H1 (cell line): ENCODE data around the gene HTRA2. TPM values are rescaled to one million over a fixed set of nuclear protein-coding genes. Genes with fewer than 3 reads are reported as not detected.

Source experiments
- CTCF ChIA-PET: fragments of 300-600 bp; sonication (Branson Sonifier 250); formaldehyde crosslinking; loops from one replicate; lab custom pipeline; 2021; ENCODE audit not compliant: partially characterized antibody; lab: Charles Lee
- POLR2A ChIA-PET: fragments of 300-600 bp; sonication (Branson Sonifier 250); formaldehyde crosslinking; loops from one replicate; lab custom pipeline; 2021; ENCODE audit warnings: inconsistent platforms; ENCODE audit not compliant: partially characterized antibody; lab: Charles Lee
- DNase-seq, 2 experiments: peaks; one replicate each; pipeline versions ENCODE4 v3.0.0 to v3.0.0-alpha.2; 2010 to 2022; ENCODE audit warnings: low spot score in 2 of 2, low read depth in 1 of 2, mixed read lengths in 1 of 2
- FAIRE-seq: peaks from 2 replicates; lab custom pipeline; 2011; peaks lifted over from hg19 to GRCh38; lab: Jason Lieb, UNC
- H2AFZ ChIP-seq: 2 replicates; pipeline ENCODE4 v1.8.1; 2012; ENCODE audit warnings: low read length, inconsistent platforms
- H2AK5ac ChIP-seq: 2 replicates; pipeline ENCODE4 v1.6.1; 2013; ENCODE audit warnings: low read depth, low read length
- H2BK120ac ChIP-seq: replicated peaks from 2 replicates; pipeline ENCODE3; 2013; ENCODE audit warnings: low read depth, low read length, inconsistent platforms
- H2BK12ac ChIP-seq: 2 replicates; pipeline ENCODE4 v1.6.1; 2013; ENCODE audit warnings: low read depth, low read length
- H2BK15ac ChIP-seq: 2 replicates; pipeline ENCODE4 v1.6.1; 2013; ENCODE audit warnings: low read length
- H2BK20ac ChIP-seq: 2 replicates; pipeline ENCODE4 v1.6.1; 2013; ENCODE audit warnings: low read length
- H2BK5ac ChIP-seq: 2 replicates; pipeline ENCODE4 v1.6.1; 2013; ENCODE audit warnings: low read depth, low read length
- H3K14ac ChIP-seq: 2 replicates; pipeline ENCODE4 v1.6.1; 2013; ENCODE audit warnings: inconsistent platforms; ENCODE audit not compliant: insufficient read length
- H3K18ac ChIP-seq: 2 replicates; pipeline ENCODE4 v1.6.1; 2013; ENCODE audit warnings: low read length; ENCODE audit errors: extremely low read depth
- H3K23ac ChIP-seq: 2 replicates; pipeline ENCODE4 v1.6.1; 2013; ENCODE audit warnings: inconsistent platforms; ENCODE audit not compliant: insufficient read length
- H3K23me2 ChIP-seq: 2 replicates; pipeline ENCODE4 v1.6.1; 2013; ENCODE audit warnings: low read depth, low read length
- H3K27ac ChIP-seq: 2 replicates; pipeline ENCODE4 v1.6.1; 2011; ENCODE audit warnings: low read depth, low read length, inconsistent platforms
- H3K27me3 ChIP-seq, 4 experiments: replicated peaks in 1 of 4; 1 replicate in 1 of 4; 2 replicates in 3 of 4; pipeline versions ENCODE4 v1.6.1 to v1.8.1; 2011 to 2013; ENCODE audit warnings: low read length in 3 of 4, mild to moderate bottlenecking in 3 of 4, inconsistent platforms in 2 of 4, mixed read lengths in 2 of 4, moderate library complexity in 1 of 4; ENCODE audit not compliant: control insufficient read depth in 3 of 4, insufficient read depth in 3 of 4; ENCODE audit errors: extremely low read depth in 1 of 4
- H3K36me3 ChIP-seq, 4 experiments: 2 replicates each; pipeline versions ENCODE4 v1.6.1 to v1.8.1; 2011 to 2013; ENCODE audit warnings: mild to moderate bottlenecking in 4 of 4, low read length in 3 of 4, moderate library complexity in 2 of 4, control low read depth in 1 of 4, inconsistent platforms in 1 of 4; ENCODE audit not compliant: insufficient read depth in 4 of 4, control insufficient read depth in 2 of 4
- H3K4ac ChIP-seq: replicated peaks from 2 replicates; pipeline ENCODE3; 2013; ENCODE audit warnings: low read length, low read depth, mixed read lengths, inconsistent platforms; ENCODE audit not compliant: insufficient read length
- H3K4me1 ChIP-seq, 4 experiments: replicated peaks in 1 of 4; 1 replicate in 1 of 4; 2 replicates in 3 of 4; pipeline versions ENCODE4 v1.6.1 to v1.8.1; 2011 to 2013; ENCODE audit warnings: low read length in 3 of 4, inconsistent platforms in 2 of 4, mixed read lengths in 1 of 4; ENCODE audit not compliant: insufficient read depth in 4 of 4, control insufficient read depth in 3 of 4
- H3K4me2 ChIP-seq, 2 experiments: 2 replicates each; pipeline versions ENCODE4 v1.6.1 to v1.8.1; 2011 to 2013; ENCODE audit warnings: low read depth in 2 of 2, low read length in 2 of 2, control low read depth in 1 of 2, inconsistent platforms in 1 of 2, mild to moderate bottlenecking in 1 of 2; ENCODE audit not compliant: insufficient read depth in 1 of 2
- H3K4me3 ChIP-seq, 4 experiments: fragments of 200-600, 300-600 bp in 1 of 4; sonication (generic), shearing (Covaris generic), sonication (Bioruptor Twin) in 1 of 4; 2 replicates each; pipeline versions ENCODE4 v1.5.1 to v1.8.1; 2011 to 2016; ENCODE audit warnings: low read length in 4 of 4, low read depth in 3 of 4, control low read depth in 2 of 4, inconsistent platforms in 2 of 4, mild to moderate bottlenecking in 2 of 4, mixed read lengths in 1 of 4, moderate library complexity in 1 of 4; ENCODE audit not compliant: insufficient read depth in 2 of 4; ENCODE audit errors: extremely low read depth in 1 of 4
- H3K56ac ChIP-seq: replicated peaks from 2 replicates; pipeline ENCODE3; 2013; ENCODE audit warnings: low read depth, mild to moderate bottlenecking, mixed read lengths, low read length, inconsistent platforms; ENCODE audit not compliant: insufficient read length
- H3K79me1 ChIP-seq: 2 replicates; pipeline ENCODE4 v1.6.1; 2013; ENCODE audit warnings: low read depth, low read length, control low read depth
- H3K79me2 ChIP-seq, 2 experiments: 2 replicates each; pipeline versions ENCODE4 v1.6.1 to v1.8.1; 2012 to 2013; ENCODE audit warnings: low read length in 2 of 2, mild to moderate bottlenecking in 2 of 2, inconsistent platforms in 1 of 2; ENCODE audit not compliant: insufficient read depth in 2 of 2, control insufficient read depth in 1 of 2
- H3K9ac ChIP-seq, 4 experiments: replicated peaks in 1 of 4; 1 replicate in 1 of 4; 2 replicates in 3 of 4; pipeline versions ENCODE4 v1.6.1 to v1.8.1; 2011 to 2013; ENCODE audit warnings: low read depth in 3 of 4, low read length in 3 of 4, control low read depth in 2 of 4, mild to moderate bottlenecking in 2 of 4, moderate library complexity in 2 of 4, inconsistent platforms in 1 of 4; ENCODE audit errors: extremely low read depth in 1 of 4
- H3K9me3 ChIP-seq, 2 experiments: 2 replicates each; pipeline versions ENCODE4 v1.6.1 to v1.8.1; 2012 to 2013; ENCODE audit warnings: mild to moderate bottlenecking in 2 of 2, moderate library complexity in 2 of 2, control low read depth in 1 of 2, inconsistent platforms in 1 of 2, low read depth in 1 of 2, low read length in 1 of 2, mixed read lengths in 1 of 2; ENCODE audit not compliant: insufficient read depth in 2 of 2
- H4K20me1 ChIP-seq, 2 experiments: replicated peaks in 1 of 2; 2 replicates each; pipeline versions ENCODE3 to v1.8.1; 2011 to 2013; ENCODE audit warnings: inconsistent platforms in 2 of 2, low read length in 2 of 2, mild to moderate bottlenecking in 1 of 2; ENCODE audit not compliant: insufficient read depth in 2 of 2, control insufficient read depth in 1 of 2
- H4K5ac ChIP-seq: 2 replicates; pipeline ENCODE4 v1.6.1; 2013; ENCODE audit warnings: low read length, low read depth, mixed read lengths, inconsistent platforms; ENCODE audit not compliant: insufficient read length
- H4K8ac ChIP-seq: 2 replicates; pipeline ENCODE4 v1.8.0; 2013; ENCODE audit warnings: mild to moderate bottlenecking, moderate library complexity, low read length, inconsistent platforms; ENCODE audit not compliant: insufficient read depth; ENCODE audit errors: extremely low read depth
- H4K91ac ChIP-seq: replicated peaks from 2 replicates; pipeline ENCODE3; 2013; ENCODE audit warnings: low read length, mixed read lengths, inconsistent platforms; ENCODE audit not compliant: insufficient read length
- ATF2 ChIP-seq: IDR thresholded peaks from 2 replicates; pipeline ENCODE4 v1.6.1; 2012; ENCODE audit warnings: low read length, inconsistent platforms
- BACH1 ChIP-seq: IDR thresholded peaks from 2 replicates; pipeline ENCODE4 v1.6.1; 2012; ENCODE audit warnings: low read length, improper control_type of control experiment
- BRCA1 ChIP-seq: IDR thresholded peaks from 2 replicates; pipeline ENCODE4 v1.6.1; 2012; ENCODE audit warnings: low read depth, low read length, improper control_type of control experiment
- KDM1A ChIP-seq: fragments of 200-600, 300-600 bp; sonication (generic); IDR thresholded peaks from 2 replicates; pipeline ENCODE4 v1.7.1; 2016; ENCODE audit warnings: mild to moderate bottlenecking, low read length, borderline replicate concordance
- NANOG ChIP-seq: IDR thresholded peaks from 2 replicates; pipeline ENCODE4 v1.6.1; 2011; ENCODE audit warnings: low read length, low read depth, mild to moderate bottlenecking, inconsistent platforms; ENCODE audit not compliant: insufficient read depth, poor library complexity, severe bottlenecking
- POU5F1 ChIP-seq: IDR thresholded peaks from 2 replicates; pipeline ENCODE4 v1.6.1; 2011; ENCODE audit warnings: low read depth, mild to moderate bottlenecking, low read length, moderate library complexity
- RAD21 ChIP-seq, 2 experiments: IDR thresholded peaks in 1 of 2; conservative IDR thresholded peaks in 1 of 2; 2 replicates each; pipeline ENCODE4 v1.6.1; 2011; ENCODE audit warnings: low read depth in 2 of 2, low read length in 2 of 2, improper control_type of control experiment in 1 of 2, inconsistent platforms in 1 of 2, mild to moderate bottlenecking in 1 of 2, moderate library complexity in 1 of 2
- RNF2 ChIP-seq: fragments of 200-900, 300-1000 bp; sonication (generic); IDR thresholded peaks from 2 replicates; pipeline ENCODE4 v1.7.1; 2016; ENCODE audit warnings: borderline replicate concordance, low read depth, mild to moderate bottlenecking, antibody characterized with exemption, low read length; ENCODE audit not compliant: poor library complexity, severe bottlenecking; ENCODE audit errors: missing control alignments
- SIN3A ChIP-seq, 2 experiments: IDR thresholded peaks in 1 of 2; conservative IDR thresholded peaks in 1 of 2; 2 replicates each; pipeline ENCODE4 v1.6.1; 2011 to 2012; ENCODE audit warnings: low read length in 2 of 2, improper control_type of control experiment in 1 of 2, low read depth in 1 of 2, mild to moderate bottlenecking in 1 of 2
- SP2 ChIP-seq: IDR thresholded peaks from 2 replicates; pipeline ENCODE4 v1.6.1; 2012; ENCODE audit warnings: mild to moderate bottlenecking, low read length, inconsistent platforms
- TCF12 ChIP-seq: IDR thresholded peaks from 2 replicates; pipeline ENCODE4 v1.6.1; 2011; ENCODE audit warnings: low read depth, mild to moderate bottlenecking, low read length
- WGBS, 2 experiments: shearing (Covaris generic) in 1 of 2; methylation state at CpG; one replicate each; pipeline versions ENCODE4 v1.1.6 to v1.1.7; 2013 to 2015; ENCODE audit warnings: low lambda C conversion rate in 2 of 2, mixed read lengths in 2 of 2, inconsistent platforms in 1 of 2, low coverage in 1 of 2, missing lambda C conversion rate in 1 of 2; ENCODE audit not compliant: insufficient replicate concordance in 2 of 2, insufficient coverage in 1 of 2, insufficient read length in 1 of 2; ENCODE audit errors: extremely low coverage in 1 of 2, missing lambda C conversion rate in 1 of 2; 5-methylcytosine and 5-hydroxymethylcytosine counted together
- polyA plus RNA-seq, 7 experiments: library from polyadenylated mRNA; depleted of rRNA in 3 of 7; stranded (reverse) in 5 of 7; unstranded in 2 of 7; fragments of >200 nt in 5 of 7; fragments of 200-250 nt in 2 of 7; gene quantifications; 1 replicate in 5 of 7; 2 replicates in 1 of 7; 4 replicates in 1 of 7; pipeline versions ENCODE4 v1.2.1 to v1.2.3, GENCODE V29; 2011 to 2013; ENCODE audit warnings: missing spikeins in 2 of 7, mixed read lengths in 2 of 7
- total RNA-seq: library from RNA; stranded (reverse); fragmentation: NEBNext Ultra II Directional; extraction: Animal tissue kit (Norgen Biotek cat#: 25700); gene quantifications from 2 replicates; pipeline ENCODE4 v1.2.1, GENCODE V29; 2021

Gene HTRA2
- total and polyA plus RNA-seq, 2 of the 8 experiments (the other 6 are each of a cell fraction or from before 2014, with no cell fraction given) = 21.6 to 37.6 TPM

- Histone ChIP-seq H2BK15ac (no peak overlapping the region), H3K4me2 (no peak overlapping the region), H3K4me1 (peaks cover 3 to 10% (median 6%) of the 10 kb centered on the region in 4 experiments; a peak in 6 of 7 replicates), H4K91ac (no peak overlapping the region), H3K27ac (no peak overlapping the region), H3K79me1 (no peaks in the 10 kb centered on the region), H3K4ac (no peak overlapping the region), H3K36me3 (no peaks in the 10 kb centered on the region), H3K18ac (no peak overlapping the region), H2AK5ac (no peak overlapping the region), H4K20me1 (peaks cover 3% of the 10 kb centered on the region in 2 experiments), H3K27me3 (peaks cover 4 to 39% (median 21%) of the 10 kb centered on the region in 4 experiments), H2AFZ (no peak overlapping the region), H3K23ac (no peak overlapping the region), H4K5ac (no peak overlapping the region), H3K23me2 (peaks cover 9% of the 10 kb centered on the region), H2BK120ac (no peak overlapping the region), H4K8ac (no peak overlapping the region), H3K14ac (no peak overlapping the region), H3K56ac (no peak overlapping the region), H3K9me3 (no peaks in the 10 kb centered on the region), H2BK5ac (no peak overlapping the region), H3K79me2 (no peaks in the 10 kb centered on the region), H2BK12ac (no peak overlapping the region), H2BK20ac (no peak overlapping the region), H3K4me3 (no peak overlapping the region), H3K9ac (no peak overlapping the region)
- ChIA-PET CTCF (interaction anchor here (0.8 to 1.4 kb wide), 5 partner anchors 15 to 125 kb away, joined by 3 to 4 read pairs (median 3); partner anchors contain the start of genes C2orf81, CCDC142 and TTC31), POLR2A (interaction anchor here (0.6 to 5.2 kb wide), 4 partner anchors 9 to 48 kb away, joined by 3 to 39 read pairs (median 4); partner anchors contain the start of genes AUP1 and HTRA2)
- WGBS, 2 experiments = 86% methylated on average over 3 of the region's 3 CpGs; no CpG with 5 or more reads in 1 of the 2 experiments
- no peak for DNase-seq
- no peak for FAIRE-seq
- TF ChIP-seq RAD21 (IDR thresholded peaks at IDR 0.05 in 1 of 2, conservative IDR thresholded peaks at IDR 0.05 in 1 of 2; ENCODE audit: low read depth in 2 of 2, low read length in 2 of 2) (no peak), TCF12 (no peak), NANOG (no peak), KDM1A (no peak), ATF2 (no peak), POU5F1 (no peak), RNF2 (no peak), SP2 (no peak), SIN3A (conservative IDR thresholded peaks at IDR 0.05 in 1 of 2, IDR thresholded peaks at IDR 0.05 in 1 of 2; ENCODE audit: low read depth in 1 of 2, low read length in 2 of 2) (no peak), BRCA1 (no peak), BACH1 (no peak)
Observed at GRCh38 chr2:74546004-74546403, 16.3 kb downstream of the HTRA2 start.
